NCI-H1417 (cell line): ENCODE measurements around the gene ACE2.
"Not testable (repeated sequence)": the region's sequence is repeated elsewhere in the genome, so short reads cannot be mapped to it uniquely, and the experiment has no call there.

Source experiments
- DNase-seq, 3 experiments: peaks; one replicate each; lab custom pipeline; 2025; lab: John Stamatoyannopoulos, UW

Gene ACE2

DNA sequence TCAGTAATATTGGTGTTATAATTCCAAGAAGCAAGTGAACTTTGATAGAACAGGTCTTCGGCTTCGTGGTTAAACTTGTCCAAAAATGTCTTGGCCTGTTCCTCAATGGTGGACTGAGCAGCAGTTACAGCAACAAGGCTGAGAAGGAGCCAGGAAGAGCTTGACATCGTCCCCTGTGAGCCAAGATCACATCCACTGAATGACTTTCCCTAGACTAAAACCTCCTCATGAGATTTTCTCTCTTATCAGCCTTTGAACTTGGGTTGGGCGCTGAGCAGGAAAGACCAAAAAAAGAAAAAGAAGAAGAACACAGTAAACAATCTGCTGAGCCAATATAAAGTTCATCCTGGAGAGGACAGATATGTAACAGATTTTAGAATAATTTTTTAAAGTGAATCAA, at the start of gene ACE2:
TSS of gene ACE2 (minus strand) at position 216 of the 400 bp plus-strand sequence. CDS start at position 167, 49 bp downstream.
- no peak for DNase-seq

DNA sequence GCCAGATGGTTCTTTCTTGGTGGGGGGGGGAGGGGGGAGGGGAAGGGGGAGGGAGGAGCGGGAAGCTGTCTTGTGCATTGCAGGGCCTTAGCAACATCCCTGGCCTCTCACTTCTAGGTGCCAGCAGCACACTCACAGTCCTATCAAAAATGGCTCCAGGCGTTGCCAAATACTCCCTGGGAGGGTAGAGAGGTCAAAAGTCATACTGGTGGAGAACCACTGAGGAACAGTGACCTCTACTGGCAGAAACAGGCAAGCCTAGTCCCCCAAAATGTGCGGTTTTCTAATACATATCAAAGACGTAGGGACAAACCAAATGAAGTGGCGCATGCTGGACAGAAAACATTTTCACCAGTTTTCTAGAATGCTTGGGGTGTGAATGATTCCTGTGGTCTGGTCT, 46.8 kb upstream of the ACE2 start:
- not testable (repeated sequence) for DNase-seq

DNA sequence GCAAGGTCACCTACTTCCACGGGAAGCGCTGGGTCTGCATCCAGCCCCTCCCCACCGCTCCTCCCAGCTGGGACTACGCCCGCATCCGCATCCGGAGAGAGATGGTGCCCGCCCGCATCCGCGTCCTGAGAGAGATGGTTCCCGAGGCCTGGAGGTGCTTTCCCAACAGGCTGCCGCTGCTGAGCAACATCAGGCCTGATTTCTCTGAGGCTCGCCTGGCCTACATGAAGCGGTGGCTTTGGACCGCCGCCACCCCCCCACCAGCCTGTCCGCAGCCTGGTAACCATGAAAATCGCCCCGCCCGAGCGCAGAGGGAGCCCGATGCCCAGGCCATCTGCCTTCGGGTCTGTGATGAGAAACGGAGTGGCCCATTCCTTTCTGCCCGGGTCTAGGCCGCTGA, 45.8 kb upstream of the ACE2 start:
- no peak for DNase-seq

DNA sequence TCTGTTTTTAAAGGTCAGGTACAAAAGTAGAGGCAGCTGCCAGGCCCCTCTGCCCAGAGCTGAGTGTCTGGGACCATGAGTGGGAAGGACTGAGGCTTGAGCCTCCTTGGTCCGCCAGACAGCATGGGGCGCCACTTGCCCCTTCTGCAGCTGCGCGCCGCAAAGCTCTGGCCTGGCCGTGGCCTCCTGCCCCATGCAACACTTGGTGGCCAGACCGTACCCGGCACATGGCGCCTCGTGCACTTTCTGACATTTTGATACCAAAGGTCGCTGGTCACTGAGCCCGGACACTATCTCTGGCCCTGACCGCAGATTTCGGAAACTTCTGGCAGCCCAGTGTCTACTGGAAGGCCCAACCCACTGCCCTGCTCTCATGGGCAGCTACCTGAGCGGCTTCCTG, 45.3 kb upstream of the ACE2 start:
- no peak for DNase-seq

DNA sequence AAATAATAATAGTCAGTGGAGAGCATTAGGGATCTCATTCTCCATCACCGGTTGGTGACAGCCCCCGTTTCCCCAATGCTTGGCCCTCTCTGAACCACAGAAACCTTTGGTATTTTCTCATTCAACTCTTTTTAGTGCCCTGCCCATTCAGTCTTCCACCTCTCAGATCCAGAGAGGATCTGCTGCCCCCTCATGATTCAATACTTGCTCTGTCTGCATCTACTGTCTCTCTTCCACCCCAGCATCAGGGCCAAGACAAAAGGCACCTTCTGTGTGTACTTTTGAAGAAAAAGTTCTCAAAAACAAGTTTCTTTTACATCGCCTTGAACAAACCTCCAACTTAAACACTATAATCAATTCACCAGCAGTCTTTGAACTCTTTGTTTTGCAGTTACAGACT, 44.5 kb upstream of the ACE2 start:
- no peak for DNase-seq

DNA sequence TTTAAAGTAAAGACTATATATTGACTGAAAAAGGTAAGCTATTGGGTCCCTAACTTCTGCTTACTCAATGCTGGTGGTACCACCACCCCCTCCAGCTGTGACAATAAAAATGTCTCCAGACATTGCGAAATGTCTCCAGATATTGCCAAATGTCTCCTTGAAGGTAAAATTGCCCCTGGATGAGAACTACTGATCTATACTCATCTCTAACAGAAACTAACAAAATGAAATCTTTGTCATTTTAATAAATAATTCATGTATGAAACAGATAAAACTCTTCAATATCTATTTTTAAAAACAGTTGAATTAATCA, 43.8 kb upstream of the ACE2 start:
- DNase-seq, result no peak

DNA sequence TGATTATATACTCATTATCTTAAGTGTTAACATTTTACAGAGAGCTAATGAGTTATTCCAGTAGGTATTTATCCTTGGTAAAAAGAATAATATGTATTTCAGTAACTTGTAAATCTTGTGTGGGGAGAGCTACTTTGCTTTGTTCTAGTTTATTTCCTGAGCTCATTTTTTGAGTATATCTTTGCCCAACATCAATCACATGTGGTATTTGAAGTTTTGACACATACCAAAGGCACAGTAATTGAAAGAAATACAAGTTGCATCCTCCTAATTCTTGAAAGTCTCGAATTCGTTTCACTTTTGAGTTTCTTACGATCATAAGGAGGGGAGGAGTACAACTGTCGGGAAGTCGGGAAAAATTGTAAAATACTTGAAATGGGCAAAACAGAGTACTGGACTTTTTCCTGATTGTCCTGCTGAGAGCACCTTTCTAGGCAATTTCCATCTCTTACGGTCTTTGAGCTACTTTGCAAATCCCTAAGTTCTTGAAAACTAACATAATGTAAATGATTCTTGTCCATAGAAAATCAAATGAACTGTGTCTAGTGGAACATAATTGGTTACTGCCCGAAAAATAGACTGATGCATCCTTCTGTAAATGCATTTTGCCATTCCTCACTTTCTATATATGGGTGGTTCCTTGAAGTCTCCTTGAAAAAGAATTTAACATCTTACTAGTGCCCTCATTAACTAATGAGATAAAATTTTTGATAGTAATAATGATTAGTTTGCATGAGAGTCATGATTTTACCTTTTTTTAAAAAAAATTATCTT, 43.2 kb upstream of the ACE2 start:
- DNase-seq, result no peak

DNA sequence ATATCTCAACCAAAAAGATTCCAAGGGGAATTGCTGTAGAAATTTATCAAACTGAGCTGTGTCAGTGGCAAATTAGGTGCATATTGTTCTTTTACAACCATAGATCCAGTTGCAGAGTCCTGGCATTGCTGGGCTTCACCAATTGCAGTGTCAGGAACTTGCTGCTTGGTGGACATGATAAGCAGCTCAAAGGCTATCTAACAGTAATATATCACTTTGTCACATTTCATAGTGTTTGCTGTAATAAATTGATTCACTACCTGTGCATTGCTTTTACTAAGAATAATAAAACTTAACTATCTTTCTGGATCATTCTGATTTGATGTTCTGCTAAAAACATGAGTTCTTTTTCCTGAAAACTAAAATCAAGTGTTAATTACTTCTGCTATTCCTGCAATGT, 30.9 kb upstream of the ACE2 start:
- DNase-seq, result no peak

DNA sequence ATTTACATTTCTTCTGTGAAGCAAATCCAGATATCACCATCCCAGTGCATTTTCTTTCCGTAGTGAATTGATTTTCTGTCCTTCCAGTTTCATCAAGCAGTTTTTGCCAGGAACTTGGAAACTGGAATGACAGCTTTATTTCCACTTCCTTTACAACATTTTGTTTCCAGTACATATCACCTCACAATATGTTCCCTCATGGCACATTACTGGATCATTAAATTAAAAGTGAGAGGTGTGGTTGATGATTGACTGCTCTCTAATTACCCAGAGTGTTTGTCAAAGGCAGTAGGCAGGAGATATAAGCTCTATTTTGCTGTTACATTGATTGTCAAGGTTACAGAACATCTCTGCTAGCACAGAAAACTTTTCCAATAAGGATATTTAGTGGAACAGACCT, 22.3 kb upstream of the ACE2 start:
- DNase-seq, result peak in 1 of 3 experiments; percentile 24

DNA sequence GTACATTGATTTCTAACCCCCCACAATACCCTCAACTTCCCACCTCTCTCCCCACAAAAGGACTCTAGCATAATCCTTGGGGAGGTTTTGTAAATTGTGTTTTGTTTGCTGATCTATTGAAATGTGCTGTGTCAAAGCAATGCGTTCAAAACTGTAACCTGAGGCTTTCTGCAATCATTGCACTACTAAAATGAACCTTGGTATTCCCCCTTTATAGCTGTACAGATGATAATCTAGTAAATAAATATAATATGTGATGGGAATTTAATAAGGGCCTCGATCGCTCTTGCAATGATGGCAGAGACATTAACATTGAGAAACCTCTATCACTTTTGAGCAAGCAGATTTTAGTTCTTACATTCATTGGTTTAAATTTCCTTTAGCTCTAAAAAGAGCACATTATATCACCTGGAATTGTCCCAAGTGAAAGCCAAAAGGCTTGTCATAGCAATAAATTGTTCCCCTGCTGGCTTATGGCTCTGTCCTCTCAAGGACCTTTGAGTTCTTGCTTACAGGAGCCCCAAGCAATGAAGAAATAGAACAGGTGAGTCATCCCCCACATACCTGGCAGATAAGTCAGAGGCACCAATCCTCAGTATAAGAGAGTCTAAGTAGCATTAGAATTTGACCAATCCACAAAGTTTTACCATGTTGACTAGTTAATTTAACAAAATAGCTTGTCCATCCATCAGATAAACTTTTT, 18.4 kb upstream of the ACE2 start:
- no peak for DNase-seq

DNA sequence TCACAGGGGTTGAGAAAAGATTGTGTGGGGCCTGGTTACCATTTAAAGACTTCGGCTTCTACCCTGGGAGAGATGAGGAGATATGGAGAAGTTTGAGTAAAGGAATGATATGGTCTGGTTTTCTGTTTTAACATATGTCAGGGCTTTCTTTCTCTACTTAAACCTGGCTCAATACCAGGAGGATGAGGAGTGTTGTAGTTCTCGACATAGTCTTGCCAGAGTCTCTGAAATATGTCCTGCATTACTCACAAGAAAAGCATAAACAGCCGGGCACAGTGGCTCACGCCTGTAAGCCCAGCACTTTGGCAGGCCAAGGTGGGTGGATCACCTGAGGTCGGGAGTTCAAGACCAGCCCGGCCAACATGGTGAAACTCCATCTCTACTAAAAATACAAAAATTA, 16.4 kb upstream of the ACE2 start:
- no peak for DNase-seq

DNA sequence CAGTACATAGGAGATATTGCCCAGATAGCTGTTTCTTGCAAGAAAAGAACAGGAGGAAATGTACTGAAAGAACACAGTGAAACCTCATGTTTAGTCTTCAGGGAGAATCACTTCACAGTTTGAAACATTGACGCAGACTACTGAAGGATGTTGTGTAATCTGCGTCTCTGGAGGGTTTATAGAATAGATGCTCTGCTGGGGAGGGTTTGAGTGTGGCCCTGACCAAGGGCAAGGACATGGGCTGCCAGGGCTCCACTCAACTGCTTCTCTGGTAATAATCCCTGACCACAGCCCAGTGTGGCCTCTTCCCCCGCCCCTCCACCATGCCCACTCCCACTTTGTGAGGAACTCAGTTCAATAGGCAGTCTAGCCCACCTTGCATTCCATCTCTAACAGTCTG, 15.8 kb upstream of the ACE2 start:
- DNase-seq, result no peak

DNA sequence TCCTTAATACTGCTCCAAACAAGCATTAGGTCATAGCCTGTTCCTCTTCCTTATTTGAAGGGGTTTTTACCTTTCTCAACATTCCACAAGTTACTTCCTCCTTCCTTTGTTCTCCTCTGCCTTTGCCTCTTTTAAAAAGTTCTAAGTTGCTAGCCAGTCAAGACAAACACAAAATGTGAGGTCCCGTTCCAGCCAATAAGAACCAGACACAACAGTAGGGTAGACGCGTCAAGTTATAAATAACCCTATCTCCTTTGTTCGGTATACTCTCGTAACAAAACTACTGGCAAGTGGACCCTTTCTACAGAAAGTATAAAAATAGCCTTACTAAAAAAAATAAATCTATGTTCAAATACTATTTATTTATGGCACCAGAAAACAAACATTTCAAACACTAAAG, 6.3 kb upstream of the ACE2 start:
- no peak for DNase-seq

DNA sequence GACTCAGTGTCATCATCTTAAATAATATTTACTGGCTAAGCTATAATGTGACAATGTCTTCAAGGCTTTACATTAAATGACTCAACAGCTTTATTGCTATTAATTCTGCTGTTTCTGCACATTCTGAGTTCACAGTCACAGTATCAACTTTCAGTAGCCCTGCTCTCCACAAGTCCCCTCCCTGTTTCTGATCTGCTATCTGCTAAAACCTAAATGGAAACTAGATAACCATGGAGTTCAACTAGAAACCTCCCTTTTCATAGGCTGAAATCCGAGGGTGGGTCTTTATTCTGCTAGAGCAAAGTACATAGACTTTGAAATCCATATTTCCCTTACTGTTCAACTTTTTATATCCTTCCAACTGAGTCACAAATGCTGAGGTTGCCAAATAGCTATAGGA, 5.4 kb upstream of the ACE2 start:
- no peak for DNase-seq

DNA sequence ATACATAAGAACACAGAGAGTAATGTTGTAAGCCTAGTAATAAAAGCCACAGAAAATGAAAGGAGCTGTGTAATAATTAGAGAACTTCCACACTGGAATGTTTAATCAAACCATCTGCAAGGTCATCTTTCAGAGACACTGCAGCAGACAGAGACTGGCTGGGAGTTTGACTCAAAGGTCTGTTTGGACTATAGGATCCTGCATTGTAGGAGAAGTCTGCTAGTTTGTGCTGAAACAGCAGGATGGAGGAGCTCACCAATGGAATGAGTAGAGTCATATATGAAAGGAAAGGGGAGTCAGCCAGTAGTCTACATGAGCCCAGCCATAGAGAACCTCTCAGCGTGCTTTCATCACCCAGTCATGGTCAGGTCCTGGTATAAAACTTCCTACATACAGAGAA, 4.5 kb upstream of the ACE2 start:
- no peak for DNase-seq

DNA sequence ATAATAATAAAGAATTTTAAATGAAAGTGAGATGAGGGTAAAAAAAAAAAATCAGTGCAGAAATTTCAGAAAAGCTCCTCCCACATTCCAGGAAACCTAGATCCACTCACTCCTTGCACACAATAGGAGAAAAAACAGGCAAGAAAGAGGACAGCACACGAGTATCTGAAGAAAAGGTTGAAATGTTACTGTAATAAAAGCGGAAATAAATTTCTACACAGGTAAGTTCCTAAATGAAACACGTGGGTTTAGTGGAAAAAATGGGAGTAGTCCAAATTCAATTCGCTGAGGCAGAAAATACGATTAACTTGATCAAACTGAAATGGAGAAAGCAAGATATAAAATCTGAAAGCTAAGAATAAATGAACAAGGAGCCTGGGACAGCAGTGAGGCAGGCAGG, 2.0 kb upstream of the ACE2 start:
- DNase-seq, result no peak

DNA sequence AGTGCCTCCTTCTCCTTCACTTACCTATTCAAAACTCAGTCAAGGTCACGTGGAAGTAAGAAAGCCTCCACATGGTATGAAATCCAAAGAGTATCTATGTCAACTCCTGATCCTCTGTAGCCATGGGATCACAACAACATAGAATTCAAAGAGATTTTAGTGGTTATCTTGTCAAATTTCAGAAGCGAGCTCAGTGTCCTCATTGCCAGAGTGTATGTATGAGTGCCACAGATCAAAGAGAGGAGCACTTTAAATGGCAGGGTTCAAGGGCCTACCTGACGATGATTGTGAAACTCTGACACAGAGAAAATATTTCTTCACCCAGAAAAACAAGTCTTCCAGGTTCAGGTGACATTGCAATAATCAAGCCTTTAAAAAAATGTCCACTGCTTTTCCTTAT, 1.2 kb upstream of the ACE2 start:
- no peak for DNase-seq

DNA sequence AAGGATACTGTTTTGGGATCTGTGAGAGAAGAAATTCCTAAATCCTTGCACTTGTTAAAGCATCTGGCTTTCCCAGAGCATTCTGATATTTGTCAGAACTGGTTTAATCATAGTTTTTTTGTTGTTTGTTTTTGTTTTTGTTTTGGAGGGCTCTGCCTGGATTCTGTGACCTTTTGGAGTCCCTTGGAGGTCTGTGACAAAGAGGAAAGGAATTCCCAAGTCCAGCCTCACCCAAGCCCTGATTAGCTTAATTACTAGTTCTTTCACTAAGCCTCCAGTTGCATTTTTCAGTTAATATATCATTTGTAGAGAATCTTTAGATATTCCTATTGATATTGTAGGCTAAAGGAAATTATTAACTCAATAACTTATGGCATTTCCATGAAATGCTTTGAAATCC, 711 bp downstream of the ACE2 start:
- no peak for DNase-seq

DNA sequence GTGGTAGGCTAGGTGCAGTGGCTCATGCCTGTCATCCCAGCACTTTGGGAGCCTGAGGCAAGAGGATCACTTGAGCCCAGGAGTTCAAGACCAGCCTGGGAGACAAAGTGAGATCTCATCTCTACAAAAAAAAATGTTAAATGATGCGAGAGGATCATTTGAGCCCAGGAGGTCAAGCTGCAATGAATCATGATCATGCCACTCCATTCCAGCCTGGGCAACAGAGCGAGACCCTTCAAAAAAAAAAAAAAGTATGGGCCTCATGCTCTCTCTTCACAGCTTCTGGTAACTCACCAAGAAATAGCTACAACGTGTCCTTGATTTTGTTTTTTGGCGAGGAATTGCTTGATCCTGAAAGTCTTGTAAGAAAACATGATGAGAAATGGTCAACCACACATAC, 1.3 kb downstream of the ACE2 start:
- DNase-seq, result no peak

DNA sequence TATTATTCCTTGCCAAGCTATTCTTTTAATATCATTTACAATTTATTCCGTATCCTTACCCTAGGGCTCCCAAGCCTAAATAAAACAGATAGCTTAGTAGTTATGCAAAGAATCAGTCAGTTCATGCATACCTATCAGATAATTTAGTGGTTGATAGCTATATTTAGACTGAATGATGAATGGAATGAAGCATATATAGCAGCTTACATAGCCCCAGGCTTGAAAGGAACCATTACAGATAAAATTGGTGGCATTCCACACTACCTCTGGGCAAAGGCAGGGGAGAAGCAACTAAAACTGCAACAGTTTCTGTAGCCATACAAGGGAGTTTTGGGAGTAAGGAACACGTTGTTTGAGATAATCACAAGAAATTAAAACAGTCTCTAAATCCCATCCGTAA, 2.7 kb downstream of the ACE2 start:
- no peak for DNase-seq

DNA sequence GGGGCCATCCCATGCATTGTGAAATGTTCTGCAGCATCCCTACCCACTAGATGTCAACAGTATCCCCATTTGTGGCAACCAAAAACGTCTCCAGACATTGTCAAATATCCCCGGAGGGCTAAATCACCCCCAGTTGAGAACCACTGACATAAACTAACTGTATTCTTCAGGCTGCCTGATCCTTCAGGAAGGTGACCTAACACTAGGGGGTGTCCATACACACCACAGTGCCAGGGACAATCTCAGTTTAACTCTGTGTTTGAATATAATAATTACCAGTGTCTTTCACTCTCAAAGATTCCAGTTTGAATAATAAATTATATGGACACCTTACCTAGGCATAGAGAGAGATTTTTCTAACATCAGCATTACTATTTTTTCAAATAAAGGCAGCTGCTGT, 6.4 kb downstream of the ACE2 start:
- no peak for DNase-seq

DNA sequence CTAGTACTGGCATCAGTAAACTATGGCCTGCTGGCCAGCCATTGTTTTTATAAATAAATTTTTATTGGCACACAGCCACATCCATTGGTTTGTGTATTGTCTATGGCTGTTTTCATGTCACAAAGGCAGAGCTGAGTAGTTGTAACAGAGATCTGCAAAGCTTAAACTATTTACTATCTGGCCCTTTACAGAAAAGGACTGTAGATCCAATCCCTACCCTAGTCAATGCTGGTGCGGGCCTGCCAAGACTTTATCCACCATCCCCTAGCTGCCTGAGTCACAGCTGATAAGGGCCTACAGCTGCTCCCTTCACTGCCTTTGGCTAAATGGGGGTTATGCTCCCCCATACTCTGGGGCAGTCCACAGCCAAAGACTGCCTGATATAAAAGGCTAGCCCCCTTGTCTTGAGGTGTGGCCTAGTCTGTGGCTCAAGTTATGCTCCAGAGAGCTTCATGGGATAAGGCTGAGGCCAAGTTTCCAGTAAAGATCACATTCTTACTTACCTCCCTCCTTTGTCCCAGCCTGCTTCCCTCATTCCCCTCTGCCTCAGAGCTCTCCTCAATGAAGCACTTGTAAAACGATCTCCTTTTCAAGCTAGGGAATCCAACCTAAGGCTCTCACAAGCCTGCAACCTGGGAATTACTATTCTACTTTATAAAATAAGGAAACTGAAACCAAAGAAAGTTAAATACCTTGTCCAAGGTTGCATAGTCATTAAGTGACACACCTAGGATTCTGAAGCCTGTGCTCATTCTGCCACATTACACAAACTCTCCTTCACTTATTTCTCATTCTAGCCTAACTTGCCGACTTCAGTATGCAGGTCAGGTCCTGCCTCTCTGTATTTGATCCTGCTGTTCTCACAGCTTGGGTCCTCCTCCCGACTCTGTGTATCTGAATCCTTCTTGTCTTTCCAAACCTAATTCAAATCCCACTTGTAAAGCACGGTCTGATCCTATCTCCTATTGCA, 20.7 kb downstream of the ACE2 start:
- no peak for DNase-seq

DNA sequence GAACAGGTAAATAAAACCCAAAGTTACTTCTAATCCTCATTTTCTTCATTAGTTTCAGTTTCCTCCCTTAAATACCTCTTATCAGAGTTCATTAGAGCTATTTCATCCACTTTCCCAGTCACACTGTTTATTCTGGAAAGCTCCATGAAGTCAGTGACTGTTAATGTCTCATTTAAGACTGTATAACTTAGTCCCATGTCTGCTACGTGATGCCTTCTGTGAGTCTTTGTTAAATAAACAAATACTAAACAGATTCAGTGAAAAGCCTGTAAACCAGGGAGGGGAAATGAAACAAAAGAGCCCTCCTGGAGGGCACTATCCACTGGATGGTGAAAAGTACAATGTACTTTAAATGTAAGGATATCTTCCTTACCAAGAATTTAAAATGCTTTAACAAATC, 24.7 kb downstream of the ACE2 start:
- DNase-seq, result no peak
